ENCODE data around the gene MKKS. TPM values are rescaled to one million over a fixed set of nuclear protein-coding genes. Genes with fewer than 3 reads are reported as not detected.
A peak's percentile ranks its signal among the peaks of the same experiment; 100 is the strongest.
"Not testable (repeated sequence)": the region's sequence is repeated elsewhere in the genome, so short reads cannot be mapped to it uniquely, and the experiment has no call there.

The MKKS gene
- total RNA-seq, 1 donor from 2014 or later = 10.6 TPM

DNA sequence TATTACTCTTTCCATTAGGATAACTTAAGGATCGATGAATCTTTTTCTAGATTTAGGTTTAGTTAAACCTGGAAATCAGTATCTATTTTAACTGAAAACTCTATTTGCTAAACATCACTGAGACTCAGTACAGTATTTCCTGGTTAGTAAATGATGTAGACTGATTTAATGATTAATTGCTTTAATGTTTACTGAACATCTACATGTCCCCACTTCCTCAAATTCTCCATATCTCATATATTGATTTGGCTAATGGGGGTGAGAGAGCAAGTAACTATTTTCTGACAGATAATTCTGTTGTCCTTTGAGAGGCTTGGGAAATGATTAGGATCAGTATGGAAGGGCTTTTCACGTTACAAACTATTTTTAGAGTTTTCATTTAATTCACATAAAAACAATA lies 10.3 kb downstream of the MKKS start:
- no peak for DNase-seq (ENCODE audit: low spot score)
- TF ChIP-seq, protein P1, sequence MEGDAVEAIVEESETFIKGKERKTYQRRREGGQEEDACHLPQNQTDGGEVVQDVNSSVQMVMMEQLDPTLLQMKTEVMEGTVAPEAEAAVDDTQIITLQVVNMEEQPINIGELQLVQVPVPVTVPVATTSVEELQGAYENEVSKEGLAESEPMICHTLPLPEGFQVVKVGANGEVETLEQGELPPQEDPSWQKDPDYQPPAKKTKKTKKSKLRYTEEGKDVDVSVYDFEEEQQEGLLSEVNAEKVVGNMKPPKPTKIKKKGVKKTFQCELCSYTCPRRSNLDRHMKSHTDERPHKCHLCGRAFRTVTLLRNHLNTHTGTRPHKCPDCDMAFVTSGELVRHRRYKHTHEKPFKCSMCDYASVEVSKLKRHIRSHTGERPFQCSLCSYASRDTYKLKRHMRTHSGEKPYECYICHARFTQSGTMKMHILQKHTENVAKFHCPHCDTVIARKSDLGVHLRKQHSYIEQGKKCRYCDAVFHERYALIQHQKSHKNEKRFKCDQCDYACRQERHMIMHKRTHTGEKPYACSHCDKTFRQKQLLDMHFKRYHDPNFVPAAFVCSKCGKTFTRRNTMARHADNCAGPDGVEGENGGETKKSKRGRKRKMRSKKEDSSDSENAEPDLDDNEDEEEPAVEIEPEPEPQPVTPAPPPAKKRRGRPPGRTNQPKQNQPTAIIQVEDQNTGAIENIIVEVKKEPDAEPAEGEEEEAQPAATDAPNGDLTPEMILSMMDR (IDR thresholded peaks at IDR 0.05; ENCODE audit: unreplicated experiment) = no peak
- Mint-ChIP-seq H3K27ac (ENCODE audit: unreplicated experiment) (no peak overlapping the region), H3K27me3 (ENCODE audit: unreplicated experiment) (peaks cover 4% of the 10 kb centered on the region), H3K4me1 (ENCODE audit: unreplicated experiment) (peaks cover under 1% of the 10 kb centered on the region), H3K36me3 (ENCODE audit: low read depth, unreplicated experiment) (no peaks in the 10 kb centered on the region), H3K9me3 (ENCODE audit: unreplicated experiment) (no peaks in the 10 kb centered on the region), H3K4me3 (ENCODE audit: unreplicated experiment) (no peak overlapping the region)

DNA sequence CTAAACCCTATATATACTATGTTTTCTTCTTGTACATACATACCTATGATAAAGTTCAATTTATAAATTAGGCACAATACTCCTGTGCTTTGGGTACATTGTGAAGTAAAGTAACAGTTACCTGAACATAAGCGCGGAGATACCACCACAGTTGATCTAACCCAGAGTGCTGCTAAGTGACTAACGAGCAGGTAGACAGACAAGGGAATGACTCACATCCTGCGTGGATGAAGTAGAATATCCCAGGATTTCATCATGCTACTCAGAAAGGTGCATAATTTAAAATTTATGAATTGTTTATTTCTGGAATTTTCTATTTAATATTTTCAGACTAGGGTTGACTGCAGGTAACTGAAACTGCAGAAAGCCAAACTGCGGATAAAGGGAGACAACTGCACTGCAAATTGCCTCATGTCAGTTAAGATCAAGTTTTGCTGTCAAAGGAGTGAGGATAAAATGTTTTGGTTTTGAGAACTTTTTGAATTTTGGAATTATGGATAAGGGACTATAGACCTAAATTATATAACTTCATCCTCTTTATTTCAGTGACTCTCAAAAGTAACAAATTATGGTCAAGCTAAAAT lies 14.4 kb downstream of the MKKS start:
- Mint-ChIP-seq H3K27ac (ENCODE audit: unreplicated experiment) (no peak overlapping the region), H3K27me3 (ENCODE audit: unreplicated experiment) (no peaks in the 10 kb centered on the region), H3K9me3 (ENCODE audit: unreplicated experiment) (no peaks in the 10 kb centered on the region), H3K4me1 (ENCODE audit: unreplicated experiment) (peaks cover 7% of the 10 kb centered on the region), H3K4me3 (ENCODE audit: unreplicated experiment) (no peak overlapping the region), H3K36me3 (ENCODE audit: low read depth, unreplicated experiment) (no peaks in the 10 kb centered on the region)
- TF ChIP-seq, protein P1 (IDR thresholded peaks at IDR 0.05; ENCODE audit: unreplicated experiment) = no peak
- DNase-seq (ENCODE audit: low spot score) = no peak

DNA sequence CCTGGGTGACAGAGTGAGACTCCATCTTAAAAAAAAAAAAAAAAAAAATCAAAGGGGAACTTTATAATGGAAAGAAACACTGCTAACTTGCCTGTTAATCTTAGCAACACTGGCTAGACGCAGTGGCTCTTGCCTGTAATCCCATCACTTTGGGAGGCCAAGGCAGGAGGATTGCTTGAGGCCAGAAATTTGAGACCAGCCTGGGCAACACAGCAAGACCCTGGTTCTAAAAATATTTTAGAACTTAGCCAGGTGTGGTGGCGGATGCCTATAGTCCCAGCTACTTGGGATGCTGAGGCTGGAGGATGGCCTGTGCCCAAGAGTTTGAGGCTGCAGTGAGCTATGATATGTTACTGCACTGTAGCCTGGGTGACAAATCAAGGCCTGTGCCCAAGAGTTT lies 16.8 kb downstream of the MKKS start:
- H3K4me1 Mint-ChIP-seq (ENCODE audit: unreplicated experiment); H3K27ac Mint-ChIP-seq (ENCODE audit: unreplicated experiment); H3K27me3 Mint-ChIP-seq (ENCODE audit: unreplicated experiment); H3K9me3 Mint-ChIP-seq (ENCODE audit: unreplicated experiment); DNase-seq (ENCODE audit: low spot score); H3K36me3 Mint-ChIP-seq (ENCODE audit: low read depth, unreplicated experiment); H3K4me3 Mint-ChIP-seq (ENCODE audit: unreplicated experiment): not testable (repeated sequence)

DNA sequence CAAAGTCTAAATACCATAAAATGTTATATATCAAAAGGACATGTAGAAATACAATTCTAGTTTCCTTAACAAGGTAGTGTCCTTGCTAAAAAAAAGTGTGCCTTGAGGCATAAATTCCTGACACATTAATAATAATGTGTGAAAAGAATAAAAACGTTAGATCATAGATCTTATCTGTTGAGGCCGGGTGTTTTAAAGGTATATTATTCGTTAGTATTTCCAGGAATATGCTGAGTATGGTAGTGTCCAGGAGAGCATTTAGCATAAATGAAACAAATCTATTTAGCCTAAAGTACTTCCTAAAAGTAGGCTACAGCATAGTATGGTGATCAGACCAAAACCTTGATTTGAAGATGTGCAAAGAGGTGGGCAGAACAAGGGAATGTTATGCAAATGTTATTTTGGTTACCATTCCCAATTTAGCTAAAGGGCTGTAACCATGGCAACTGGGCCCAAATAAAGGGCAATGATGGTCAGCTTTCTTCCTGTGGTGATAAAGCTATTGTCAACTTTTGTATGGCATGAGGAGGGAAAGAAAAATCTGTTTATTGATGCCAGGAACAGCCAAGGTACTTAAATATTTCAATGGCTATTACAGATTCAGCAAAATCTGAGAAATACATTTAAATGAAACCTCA lies 18.9 kb downstream of the MKKS start:
- no peaks in the 10 kb centered on the region for H3K9me3 Mint-ChIP-seq (ENCODE audit: unreplicated experiment)
- no peak for DNase-seq (ENCODE audit: low spot score)
- H3K27me3 Mint-ChIP-seq (ENCODE audit: unreplicated experiment) = no peaks in the 10 kb centered on the region
- TF ChIP-seq, protein P1 (IDR thresholded peaks at IDR 0.05; ENCODE audit: unreplicated experiment) = no peak
- no peak overlapping the region for H3K4me3 Mint-ChIP-seq (ENCODE audit: unreplicated experiment)
- H3K36me3 Mint-ChIP-seq (ENCODE audit: low read depth, unreplicated experiment) = no peaks in the 10 kb centered on the region
- H3K27ac Mint-ChIP-seq (ENCODE audit: unreplicated experiment) = peak overlapping the region; percentile 57
- peaks cover 7% of the 10 kb centered on the region for H3K4me1 Mint-ChIP-seq (ENCODE audit: unreplicated experiment)

DNA sequence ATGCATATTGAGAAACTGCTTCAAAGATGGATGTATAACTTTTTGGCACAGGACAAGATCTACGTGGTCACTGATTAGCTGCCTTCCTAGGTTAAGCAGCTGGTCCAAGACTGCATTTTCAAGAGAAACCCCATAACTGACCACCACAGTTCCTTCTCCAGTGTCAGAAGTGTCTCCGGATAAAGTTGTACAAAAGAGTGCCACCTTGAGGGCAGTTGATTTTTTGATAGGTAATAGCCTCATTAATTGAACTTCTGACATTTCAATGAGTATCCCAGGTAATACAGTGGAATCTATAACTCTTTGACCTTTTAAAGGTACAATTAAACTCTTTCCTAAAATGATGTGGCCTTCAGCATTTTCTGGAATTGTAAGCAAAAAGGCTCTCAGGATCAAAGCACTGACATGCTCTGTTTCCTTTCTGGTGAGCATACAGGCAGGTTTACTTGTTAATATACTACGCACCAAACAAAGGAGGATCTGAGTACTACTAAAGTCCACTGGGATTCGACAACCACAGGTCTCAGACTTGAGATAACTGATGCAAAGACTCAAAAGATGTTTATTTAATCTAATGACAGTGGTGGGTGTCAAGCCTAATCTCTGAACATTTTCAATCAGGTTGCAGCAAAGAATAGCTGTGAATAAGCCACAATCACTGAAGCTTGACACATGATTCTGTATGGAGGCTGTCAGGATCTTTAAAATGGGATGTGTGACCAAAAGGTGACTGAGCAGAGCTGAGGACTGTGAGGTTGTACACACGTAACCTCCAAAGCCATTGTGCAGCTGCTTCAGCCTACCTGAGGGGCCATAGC lies 21.2 kb downstream of the MKKS start:
- DNase-seq (ENCODE audit: low spot score) = no peak
- Mint-ChIP-seq H3K4me1 (ENCODE audit: unreplicated experiment) (peaks cover 7% of the 10 kb centered on the region), H3K27ac (ENCODE audit: unreplicated experiment) (no peak overlapping the region), H3K9me3 (ENCODE audit: unreplicated experiment) (no peaks in the 10 kb centered on the region), H3K36me3 (ENCODE audit: low read depth, unreplicated experiment) (no peaks in the 10 kb centered on the region), H3K27me3 (ENCODE audit: unreplicated experiment) (no peaks in the 10 kb centered on the region), H3K4me3 (ENCODE audit: unreplicated experiment) (no peak overlapping the region)
- TF ChIP-seq, protein P1 (IDR thresholded peaks at IDR 0.05; ENCODE audit: unreplicated experiment) = no peak

Data from endothelial cell (in vitro differentiated cells).